ENCODE measurements around the gene CCL20. TPM values are rescaled to one million over a fixed set of nuclear protein-coding genes. Genes with fewer than 3 reads are reported as not detected.

Gene CCL20
- total and polyA plus RNA-seq, 2 donors (not counting 3 experiments of a cell fraction or from before 2014, with no cell fraction given): 0.32 TPM; not detected in 1

GRCh38 chr2:227802882-227803281 is 10.8 kb upstream of the CCL20 start:
- Histone ChIP-seq H4K20me1 (replicated peaks; ENCODE audit: control insufficient read depth, extremely low read depth, insufficient read depth, low read length) (no peaks in the 10 kb centered on the region), H3K79me2 (ENCODE audit: control insufficient read depth, insufficient read depth, low read length) (no peaks in the 10 kb centered on the region), H3K27me3 (ENCODE audit: control insufficient read depth in 2 of 2, insufficient read depth in 2 of 2, low read length in 2 of 2) (no peaks in the 10 kb centered on the region), H3K4me2 (ENCODE audit: insufficient read depth, low read length) (no peak overlapping the region), H3K27ac (ENCODE audit: insufficient read depth, low read depth, low read length) (no peak overlapping the region), H3K4me1 (ENCODE audit: control insufficient read depth, extremely low read depth, insufficient read depth, low read length) (peaks cover 2% of the 10 kb centered on the region), H3K9me1 (replicated peaks; ENCODE audit: control insufficient read depth, extremely low read depth, insufficient read depth, low read length) (no peaks in the 10 kb centered on the region), H2AFZ (ENCODE audit: low read depth, low read length) (no peak overlapping the region), H3K36me3 (ENCODE audit: control insufficient read depth in 2 of 2, extremely low read depth in 1 of 2, insufficient read depth in 2 of 2, low read length in 2 of 2) (no peaks in the 10 kb centered on the region), H3K4me3 (replicated peaks in 1 of 3; ENCODE audit: insufficient read depth in 1 of 3, low read depth in 1 of 3, low read length in 3 of 3) (no peak overlapping the region), H3K9me3 (replicated peaks; ENCODE audit: control insufficient read depth, insufficient read depth, low read length) (no peaks in the 10 kb centered on the region), H3K9ac (replicated peaks; ENCODE audit: extremely low read depth, insufficient read depth, low read length) (no peak overlapping the region)
- FAIRE-seq: no peak
- CTCF ChIA-PET: interaction anchor here (0.6 to 0.8 kb wide), 2 partner anchors 12 to 59 kb away, joined by 3 read pairs; no protein-coding TSS in a partner anchor
- no peak for TF ChIP-seq EZH2 (IDR thresholded peaks at IDR 0.05; ENCODE audit: borderline replicate concordance, low read depth, low read length, severe bottlenecking)
- TF ChIP-seq POLR2AphosphoS5 (IDR thresholded peaks at IDR 0.05; ENCODE audit: insufficient read depth, low read depth, low read length): no peak
- TF ChIP-seq POLR2A (IDR thresholded peaks at IDR 0.05; ENCODE audit: low read depth, low read length): no peak
- TF ChIP-seq GATA2 (IDR thresholded peaks at IDR 0.05; ENCODE audit: insufficient read depth, insufficient read length, low read depth, low read length): no peak
- no peak for TF ChIP-seq MAX (IDR thresholded peaks at IDR 0.05; ENCODE audit: insufficient read depth, insufficient read length)
- TF ChIP-seq CTCF (IDR thresholded peaks at IDR 0.05; ENCODE audit: extremely low read depth in 1 of 2, insufficient read depth in 1 of 2, low read depth in 1 of 2, low read length in 2 of 2): no peak
- TF ChIP-seq FOS (IDR thresholded peaks at IDR 0.05; ENCODE audit: borderline replicate concordance, insufficient read depth, low read length): no peak
- no peak for TF ChIP-seq JUN (IDR thresholded peaks at IDR 0.05; ENCODE audit: borderline replicate concordance, insufficient read depth, insufficient read length, low read depth)
- no peak for TF ChIP-seq MYC (IDR thresholded peaks at IDR 0.05; ENCODE audit: low read depth, low read length)
- no peak for DNase-seq (ENCODE audit: low read depth, low spot score)
- no TSS peak for BruUV-seq (replicated peaks)
- intact Hi-C loops (cut with micrococcal nuclease) (no loop called here), dilution Hi-C loops (cut with MboI; ENCODE audit: extremely low pct_ligation_motif_present, low sequenced_read_pairs) (no loop called here)
- POLR2A ChIA-PET: no interaction called here
